ENCODE results near the gene PCSK2. TPM values are rescaled to one million over a fixed set of nuclear protein-coding genes. Genes with fewer than 3 reads are reported as not detected.

PCSK2 gene
- total RNA-seq, 1 donor from 2014 or later: not detected

DNA sequence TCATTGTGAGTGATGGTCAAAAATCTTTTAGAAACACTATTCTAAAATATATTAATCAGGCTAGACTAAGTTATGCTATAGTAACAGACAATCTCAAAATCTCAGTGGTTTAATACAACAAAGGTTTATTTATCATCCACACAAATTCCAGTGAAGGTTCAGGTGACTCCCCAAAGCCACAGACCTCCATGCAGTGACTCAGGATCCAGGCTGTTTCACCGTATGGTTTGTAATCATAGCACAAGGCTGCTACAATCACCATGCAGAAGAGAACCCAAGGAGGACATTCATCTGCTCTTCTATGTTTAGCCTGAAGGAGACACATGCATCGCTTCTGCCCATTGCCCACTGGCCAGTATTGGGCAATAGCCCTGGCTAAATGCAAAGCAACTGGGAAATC is 258.2 kb downstream of the PCSK2 start:
- H3K4me3 ChIP-seq (ENCODE audit: low read depth, low read length): no peak overlapping the region
- TF ChIP-seq, protein P1, sequence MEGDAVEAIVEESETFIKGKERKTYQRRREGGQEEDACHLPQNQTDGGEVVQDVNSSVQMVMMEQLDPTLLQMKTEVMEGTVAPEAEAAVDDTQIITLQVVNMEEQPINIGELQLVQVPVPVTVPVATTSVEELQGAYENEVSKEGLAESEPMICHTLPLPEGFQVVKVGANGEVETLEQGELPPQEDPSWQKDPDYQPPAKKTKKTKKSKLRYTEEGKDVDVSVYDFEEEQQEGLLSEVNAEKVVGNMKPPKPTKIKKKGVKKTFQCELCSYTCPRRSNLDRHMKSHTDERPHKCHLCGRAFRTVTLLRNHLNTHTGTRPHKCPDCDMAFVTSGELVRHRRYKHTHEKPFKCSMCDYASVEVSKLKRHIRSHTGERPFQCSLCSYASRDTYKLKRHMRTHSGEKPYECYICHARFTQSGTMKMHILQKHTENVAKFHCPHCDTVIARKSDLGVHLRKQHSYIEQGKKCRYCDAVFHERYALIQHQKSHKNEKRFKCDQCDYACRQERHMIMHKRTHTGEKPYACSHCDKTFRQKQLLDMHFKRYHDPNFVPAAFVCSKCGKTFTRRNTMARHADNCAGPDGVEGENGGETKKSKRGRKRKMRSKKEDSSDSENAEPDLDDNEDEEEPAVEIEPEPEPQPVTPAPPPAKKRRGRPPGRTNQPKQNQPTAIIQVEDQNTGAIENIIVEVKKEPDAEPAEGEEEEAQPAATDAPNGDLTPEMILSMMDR (conservative IDR thresholded peaks at IDR 0.05; ENCODE audit: low read depth, low read length): no peak
- DNase-seq (ENCODE audit: low read depth): no peak

DNA sequence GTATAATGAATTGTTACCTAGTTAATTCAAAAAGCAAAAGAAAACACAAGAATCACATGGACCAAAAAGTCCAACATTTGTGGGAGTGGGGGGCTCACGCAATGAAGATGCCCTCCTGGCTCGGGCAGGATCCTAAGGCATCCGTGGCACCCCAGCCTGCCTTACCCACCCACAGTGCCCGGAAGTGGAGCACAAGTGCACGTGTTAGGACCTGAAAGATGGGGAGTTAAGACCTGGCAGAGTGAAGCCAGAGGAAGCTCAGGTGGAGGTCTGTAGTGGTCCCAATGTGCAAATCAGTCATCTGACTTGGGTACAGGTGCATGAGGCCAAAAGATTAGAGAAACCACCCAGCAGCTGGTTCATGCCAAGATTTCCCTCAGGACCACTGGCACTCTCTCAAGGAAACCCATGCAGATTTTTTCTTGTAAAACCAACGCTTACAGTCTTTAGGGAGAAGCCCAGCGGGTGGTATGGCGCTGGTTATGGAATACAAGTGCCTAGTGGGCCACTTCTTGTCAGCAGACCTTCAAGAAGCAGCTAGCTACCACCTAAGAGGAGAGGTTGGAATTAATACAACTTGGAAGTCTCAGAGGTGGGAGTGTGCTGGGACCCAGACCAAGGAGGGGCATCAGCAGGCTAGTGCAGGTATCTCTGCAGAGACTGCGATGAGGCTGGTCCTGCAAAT is 262.2 kb downstream of the PCSK2 start:
- H3K4me3 ChIP-seq (ENCODE audit: low read depth, low read length): no peak overlapping the region
- no peak for DNase-seq (ENCODE audit: low read depth)
- TF ChIP-seq, protein P1 (conservative IDR thresholded peaks at IDR 0.05; ENCODE audit: low read depth, low read length): no peak

DNA sequence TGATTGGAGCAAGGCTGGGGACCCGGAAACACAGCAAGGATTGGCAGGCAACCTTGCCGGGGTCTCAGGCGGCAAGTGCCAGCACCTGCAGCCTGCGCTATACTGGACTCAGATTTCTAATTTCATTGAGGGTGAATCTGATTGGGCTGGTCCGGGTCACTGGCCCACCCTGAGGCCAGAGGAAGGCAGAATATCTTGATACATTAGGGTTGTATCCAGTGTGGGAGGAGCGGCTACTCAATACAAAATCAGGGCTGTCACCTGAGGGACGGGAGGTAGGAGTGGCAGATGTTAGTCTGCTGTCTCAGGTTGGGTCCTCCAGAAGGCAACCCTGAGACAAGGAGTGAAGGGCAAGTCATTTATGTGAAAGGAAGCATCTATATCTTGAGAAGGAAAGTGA is 263.7 kb downstream of the PCSK2 start:
- no peak overlapping the region for H3K4me3 ChIP-seq (ENCODE audit: low read depth, low read length)
- no peak for DNase-seq (ENCODE audit: low read depth)
- TF ChIP-seq, protein P1 (conservative IDR thresholded peaks at IDR 0.05; ENCODE audit: low read depth, low read length): no peak

DNA sequence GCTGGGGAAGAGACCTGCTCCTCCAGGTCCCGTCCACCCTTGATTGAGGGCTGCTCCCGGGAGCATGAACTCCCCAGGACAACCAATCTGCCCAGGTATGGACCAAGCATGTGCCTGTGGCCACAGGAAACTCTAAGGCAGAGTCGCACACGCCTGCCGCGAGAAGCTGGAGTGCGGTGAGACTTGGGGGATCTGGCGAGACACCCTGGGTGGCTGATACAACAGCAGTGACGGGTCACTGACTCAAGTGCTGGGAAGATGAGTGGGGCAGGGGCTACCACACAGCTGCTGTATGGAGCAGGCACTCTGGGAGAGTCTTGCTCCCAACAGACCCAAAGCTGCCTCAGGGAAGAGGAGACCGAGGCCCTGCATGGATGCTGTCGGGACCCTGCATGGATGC is 264.2 kb downstream of the PCSK2 start:
- no peak overlapping the region for H3K4me3 ChIP-seq (ENCODE audit: low read depth, low read length)
- TF ChIP-seq, protein P1 (conservative IDR thresholded peaks at IDR 0.05; ENCODE audit: low read depth, low read length): no peak

DNA sequence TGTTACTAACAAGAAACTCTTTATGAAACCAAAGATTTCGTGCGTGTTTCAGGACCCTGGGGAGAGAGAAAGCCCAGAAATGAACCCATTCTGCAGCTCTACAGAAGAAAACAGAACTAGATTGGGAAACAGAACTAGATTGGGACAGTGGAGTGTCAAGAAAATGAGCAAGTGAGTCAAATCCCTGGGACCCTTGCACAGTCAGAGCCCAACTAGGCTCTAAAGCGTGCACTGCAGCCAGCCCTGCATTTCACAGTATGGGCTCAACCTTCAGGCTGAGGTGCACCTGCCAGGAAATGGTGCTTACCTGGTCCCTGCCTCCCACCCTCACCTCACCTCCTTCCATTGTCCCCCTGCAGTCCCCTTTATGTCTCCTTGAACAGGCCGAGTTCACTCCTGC is 264.6 kb downstream of the PCSK2 start:
- H3K4me3 ChIP-seq (ENCODE audit: low read depth, low read length): no peak overlapping the region
- TF ChIP-seq, protein P1 (conservative IDR thresholded peaks at IDR 0.05; ENCODE audit: low read depth, low read length): no peak
- no peak for DNase-seq (ENCODE audit: low read depth)

More for the DNA sequence above, 264.2 kb downstream of the PCSK2 start:
- DNase-seq (ENCODE audit: low read depth): no peak

DNA sequence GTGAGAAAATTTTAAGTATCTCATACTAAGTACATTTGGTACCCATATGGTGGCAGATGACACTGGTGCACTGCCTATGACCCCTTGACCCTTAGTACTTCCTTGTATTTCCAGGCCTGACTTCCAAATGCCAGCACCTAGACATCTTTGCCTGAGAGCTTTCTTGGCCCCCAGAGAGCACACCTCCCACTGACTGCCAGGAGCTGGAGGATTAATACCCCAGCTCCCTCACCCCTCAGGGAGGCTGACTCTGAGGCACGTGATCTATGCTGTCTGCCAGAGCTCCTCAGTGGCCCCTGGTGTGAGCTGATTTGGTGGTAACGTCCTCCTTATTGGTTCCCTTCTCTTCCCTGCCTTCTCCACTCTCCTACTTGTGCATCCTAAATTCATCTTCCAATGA is 266.3 kb downstream of the PCSK2 start:
- TF ChIP-seq, protein P1 (conservative IDR thresholded peaks at IDR 0.05; ENCODE audit: low read depth, low read length): no peak
- DNase-seq (ENCODE audit: low read depth): no peak
- H3K4me3 ChIP-seq (ENCODE audit: low read depth, low read length): no peak overlapping the region

DNA sequence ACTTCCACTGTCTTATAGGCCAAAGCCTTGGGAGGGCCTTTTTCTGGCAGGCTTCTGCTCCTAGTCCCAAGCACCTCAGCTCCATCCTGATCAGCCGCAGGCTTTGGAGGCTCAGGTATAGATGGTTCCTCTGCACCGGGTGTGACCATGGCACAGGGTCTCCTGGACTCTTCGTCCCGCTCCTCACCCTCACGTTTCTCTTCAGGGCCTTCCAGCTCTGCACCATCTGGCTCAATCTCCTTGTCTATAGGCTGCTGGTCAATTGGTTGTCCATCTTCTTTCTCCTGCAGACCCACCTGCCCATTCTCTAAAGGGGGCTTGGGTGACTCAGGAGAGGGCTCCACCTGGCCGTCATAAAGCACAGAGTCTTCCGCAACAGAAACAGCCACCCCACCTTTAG is 267.4 kb downstream of the PCSK2 start:
- no peak for DNase-seq (ENCODE audit: low read depth)
- TF ChIP-seq, protein P1 (conservative IDR thresholded peaks at IDR 0.05; ENCODE audit: low read depth, low read length): no peak

More for the DNA sequence above, 267.4 kb downstream of the PCSK2 start:
- no peak overlapping the region for H3K4me3 ChIP-seq (ENCODE audit: low read depth, low read length)

Data from epithelial cell of proximal tubule (primary cell).